SW480 (cell line): ENCODE results near the gene NCOA6.

ENCODE experiments used
- DNase-seq: peaks from one replicate; pipeline ENCODE4 v3.0.0-alpha.2; 2016; ENCODE audit warnings: low spot score

NCOA6 gene

DNA sequence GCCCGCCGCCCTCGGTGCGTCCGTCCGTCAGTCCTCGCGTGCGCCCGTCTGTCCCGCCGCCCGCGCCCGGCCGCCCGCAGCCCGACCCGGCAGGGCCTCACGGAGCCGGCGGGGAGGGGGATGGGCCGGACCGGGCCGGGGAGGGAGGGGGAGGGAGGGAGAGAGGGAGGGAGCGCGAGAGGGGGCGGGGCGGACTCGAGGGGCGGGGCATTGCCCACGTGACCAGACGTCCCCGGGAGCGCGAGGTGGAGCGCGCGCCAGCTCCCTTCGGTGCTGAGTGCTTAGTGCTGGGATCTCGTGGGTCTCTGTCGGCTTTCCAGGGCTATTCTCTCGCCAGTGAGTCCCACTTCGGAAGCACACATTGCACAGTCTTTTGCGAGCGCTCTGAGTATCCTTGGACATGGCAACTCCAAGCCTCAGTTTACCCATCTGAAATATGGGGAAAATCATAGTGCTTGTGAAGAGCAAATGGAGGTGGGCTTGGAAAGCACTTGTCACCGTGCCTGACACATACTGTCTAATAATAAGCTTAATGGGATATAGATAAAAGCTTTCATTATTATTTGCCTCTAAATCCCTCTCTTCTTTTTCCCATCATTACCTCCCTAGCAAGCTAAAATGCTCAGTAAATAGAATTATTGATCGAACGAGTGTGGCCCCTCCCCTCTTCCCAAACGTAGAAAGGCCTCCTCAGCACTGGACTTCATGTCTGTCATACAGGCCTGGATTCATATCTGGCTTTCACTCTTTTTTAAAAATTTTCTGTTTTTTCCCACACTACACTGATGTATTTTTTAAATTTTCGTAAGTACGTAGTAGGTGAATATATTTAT lies at the start of gene NCOA6:
Gene NCOA6 (minus strand): TSS at position 122 of the 833 bp plus-strand sequence. CDS start 43,296 bp downstream, outside the sequence.
- DNase-seq: peak; percentile 88

- peak; percentile 93 for DNase-seq
Observed at GRCh38 chr20:34874094-34874654, 48.7 kb upstream of the NCOA6 start.

DNA sequence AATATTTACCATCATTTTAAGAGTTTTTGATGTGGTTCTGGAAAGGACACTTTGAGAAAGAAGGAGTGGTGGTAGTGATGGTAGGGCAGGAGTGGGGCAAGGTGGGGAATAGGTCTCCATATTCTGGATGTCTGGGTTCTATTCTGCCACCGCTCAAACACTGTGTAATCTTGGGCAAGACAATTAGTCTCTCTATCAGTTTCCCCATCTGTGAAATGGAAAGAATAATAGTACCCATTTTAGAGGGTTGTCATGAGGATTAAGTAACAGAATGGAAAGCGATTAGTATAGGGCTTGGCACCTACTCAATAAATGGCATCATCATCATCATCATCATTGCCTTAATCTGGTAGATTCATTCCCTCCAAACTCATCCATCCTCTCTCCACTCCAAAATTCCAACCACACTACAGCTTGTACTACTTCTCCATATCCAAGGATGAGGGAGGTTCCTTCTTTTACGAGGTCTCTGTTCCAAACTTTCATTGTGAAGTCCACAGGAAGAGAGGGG lies 48.2 kb upstream of the NCOA6 start:
- no peak for DNase-seq

DNA sequence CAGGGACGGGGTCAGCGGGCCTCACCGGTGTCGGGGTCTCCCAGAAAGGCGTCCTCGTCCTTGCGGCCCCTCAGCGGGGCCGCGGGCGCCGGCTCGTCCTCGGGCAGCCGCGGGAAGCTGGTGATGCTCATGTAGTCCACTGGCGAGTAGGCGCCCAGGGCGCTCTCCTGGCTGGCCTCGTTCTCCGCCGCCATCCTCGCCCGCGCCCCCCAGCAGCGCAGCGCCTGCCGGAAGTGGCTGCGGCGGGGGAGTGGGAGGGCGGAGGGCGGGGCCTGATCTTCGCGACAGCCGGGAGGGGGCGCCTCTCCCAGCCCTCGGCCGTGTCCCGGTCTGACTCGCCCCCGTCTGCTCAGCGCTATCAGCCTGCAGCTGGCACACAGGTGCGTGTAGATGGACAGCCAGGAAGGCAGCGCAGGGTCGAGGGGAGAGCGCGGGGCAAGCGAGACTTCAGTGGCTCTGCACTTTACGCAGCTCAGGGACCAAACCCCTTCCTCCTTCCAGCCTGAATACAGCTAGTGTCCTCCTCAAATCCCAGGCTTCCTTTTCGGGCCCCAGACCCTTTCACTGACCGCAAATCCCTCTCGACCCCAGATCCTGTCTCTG lies 47.3 kb upstream of the NCOA6 start, which contains the start of gene GGT7:
Gene GGT7 (minus strand): TSS at position 235 of the 603 bp plus-strand sequence. CDS start 41 bp downstream, at position 194.
- DNase-seq: peak; percentile 75

DNA sequence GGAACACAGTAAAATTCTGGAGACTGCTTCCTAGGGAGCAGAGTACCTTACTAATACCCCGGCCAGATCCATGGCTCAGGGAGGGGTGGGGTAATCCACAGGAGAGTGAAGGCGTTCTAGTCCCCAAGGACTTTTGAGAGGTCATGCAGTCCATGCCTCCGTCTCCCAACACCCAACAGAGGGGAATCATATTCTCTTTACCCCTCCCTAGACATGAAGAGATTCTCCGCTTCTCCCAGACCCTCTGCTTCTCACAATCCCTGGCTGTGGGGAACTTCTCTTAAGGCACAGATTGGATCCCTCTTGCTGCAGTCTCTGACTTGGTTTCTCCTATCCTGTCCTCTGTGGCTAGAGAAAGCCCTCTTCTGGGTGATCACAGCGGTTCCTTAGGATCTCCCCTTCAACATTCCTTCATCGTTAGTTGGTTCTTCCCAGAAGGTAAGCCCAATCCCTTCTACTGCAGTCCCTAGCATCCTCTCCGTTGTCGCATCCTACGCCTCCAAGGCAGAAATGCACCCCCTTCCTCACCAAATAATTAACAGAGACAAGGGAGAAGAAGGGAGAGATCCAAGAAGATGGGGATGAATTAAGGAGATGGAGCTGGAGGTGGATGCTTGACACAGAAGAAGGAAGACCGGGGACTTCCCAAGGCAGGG lies 46.6 kb upstream of the NCOA6 start:
- no peak for DNase-seq

GRCh38 chr20:34871320-34871926 lies 46.0 kb upstream of the NCOA6 start:
- no peak for DNase-seq

DNA sequence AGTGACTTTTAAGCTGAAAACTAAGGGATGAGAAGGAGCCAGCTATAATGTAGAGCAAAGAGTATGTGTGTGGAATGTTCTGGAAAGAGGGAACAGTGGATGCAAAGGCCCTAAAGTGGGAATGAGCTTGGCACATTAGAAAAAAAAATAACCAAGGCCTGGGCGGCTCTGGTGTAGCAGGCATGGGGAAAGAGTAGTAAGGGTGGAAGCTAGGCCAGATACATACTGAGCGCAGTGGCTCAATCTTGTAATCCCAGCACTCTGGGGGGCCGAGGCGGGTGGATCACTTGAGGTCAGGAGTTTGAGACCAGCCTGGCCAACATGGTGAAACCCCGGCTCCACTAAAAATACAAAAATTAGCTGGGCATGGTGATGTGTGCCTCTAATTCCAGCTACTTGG lies 38.8 kb upstream of the NCOA6 start:
- DNase-seq: no peak

GRCh38 chr20:34863421-34863965 lies 38.0 kb upstream of the NCOA6 start:
- no peak for DNase-seq

GRCh38 chr20:34862724-34863123 lies 37.3 kb upstream of the NCOA6 start:
- DNase-seq: no peak

- DNase-seq: no peak
Observed at GRCh38 chr20:34861386-34862084, 36.1 kb upstream of the NCOA6 start.

DNA sequence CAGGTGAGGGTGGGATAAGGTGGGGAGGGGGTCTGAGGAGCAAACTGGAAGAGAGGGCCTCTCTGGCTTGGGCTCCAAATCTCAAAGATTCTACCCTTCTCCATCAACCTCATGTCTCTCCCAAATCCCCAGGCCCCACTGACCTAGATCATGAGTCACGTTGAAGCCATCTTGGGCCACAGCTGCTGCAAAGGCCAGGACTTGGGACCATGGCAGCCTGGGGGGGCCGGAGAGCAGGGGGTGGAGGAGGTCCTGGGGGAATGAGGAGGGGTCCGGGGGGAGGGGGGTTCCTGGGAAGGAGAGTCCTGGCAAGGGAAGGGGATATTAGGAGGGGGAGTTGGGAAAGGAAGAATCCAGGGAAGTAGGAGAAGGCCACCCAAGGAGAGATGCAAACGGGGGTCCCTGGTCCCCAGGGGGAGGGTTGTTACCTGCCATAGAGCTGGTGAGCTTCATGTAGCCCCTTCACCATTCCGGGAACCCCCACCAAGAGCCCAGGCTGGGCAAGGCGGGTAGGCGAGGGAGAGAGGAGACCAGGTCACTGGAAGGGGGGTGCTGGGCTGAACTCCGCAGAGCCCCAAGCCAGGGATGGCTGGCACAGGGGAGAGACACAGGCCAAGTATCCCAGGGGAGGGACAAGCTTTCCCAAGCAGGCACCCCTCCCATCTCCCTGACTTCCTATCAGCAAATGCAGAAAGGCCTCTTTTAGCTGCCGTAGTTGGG lies 34.5 kb upstream of the NCOA6 start:
- no peak for DNase-seq

GRCh38 chr20:34859367-34859766 lies 33.9 kb upstream of the NCOA6 start:
- no peak for DNase-seq

DNA sequence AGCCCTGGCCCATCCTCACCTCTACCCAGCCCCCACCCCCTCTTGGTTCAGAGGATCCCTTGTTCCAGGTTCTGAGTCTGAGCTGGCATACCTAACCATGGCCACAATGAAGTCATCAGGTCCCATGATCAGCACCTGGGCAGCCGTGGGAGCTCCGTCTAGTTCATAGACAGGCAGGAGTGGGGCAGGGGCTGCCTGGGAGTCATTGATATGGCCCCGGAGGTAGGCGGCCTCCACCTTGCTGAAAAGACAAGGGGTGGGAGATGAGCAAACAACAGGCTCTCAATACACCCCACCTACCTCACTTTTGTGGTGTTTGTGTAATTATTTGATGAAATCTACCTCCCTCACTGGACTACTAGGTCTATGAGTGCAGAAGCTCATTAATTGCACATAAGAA lies 26.8 kb upstream of the NCOA6 start:
- peak; percentile 44 for DNase-seq

- DNase-seq: peak; percentile 91
Observed at GRCh38 chr20:34850969-34851368, 25.5 kb upstream of the NCOA6 start.

DNA sequence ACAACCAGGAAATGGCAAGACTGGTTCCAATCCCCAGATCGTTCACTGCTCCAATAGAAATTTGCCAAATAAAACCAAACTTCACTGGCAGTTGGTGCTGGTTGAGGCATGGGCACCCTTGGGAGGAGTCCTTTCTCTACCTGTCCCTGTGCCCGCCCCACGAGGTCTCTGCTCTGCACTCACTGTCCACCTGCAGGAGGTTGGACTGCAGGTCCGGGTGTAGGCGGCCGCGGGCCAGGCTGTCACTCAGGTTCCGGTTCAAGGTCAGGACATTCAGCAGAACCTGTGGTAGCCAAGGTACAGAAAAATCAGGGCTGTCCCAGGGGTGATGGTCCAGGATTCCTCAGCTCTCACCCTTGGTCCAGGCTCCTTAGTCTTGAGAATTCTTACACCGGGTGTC lies 24.3 kb upstream of the NCOA6 start:
- DNase-seq: no peak

GRCh38 chr20:34848597-34848996 lies 23.1 kb upstream of the NCOA6 start:
- no peak for DNase-seq

DNA sequence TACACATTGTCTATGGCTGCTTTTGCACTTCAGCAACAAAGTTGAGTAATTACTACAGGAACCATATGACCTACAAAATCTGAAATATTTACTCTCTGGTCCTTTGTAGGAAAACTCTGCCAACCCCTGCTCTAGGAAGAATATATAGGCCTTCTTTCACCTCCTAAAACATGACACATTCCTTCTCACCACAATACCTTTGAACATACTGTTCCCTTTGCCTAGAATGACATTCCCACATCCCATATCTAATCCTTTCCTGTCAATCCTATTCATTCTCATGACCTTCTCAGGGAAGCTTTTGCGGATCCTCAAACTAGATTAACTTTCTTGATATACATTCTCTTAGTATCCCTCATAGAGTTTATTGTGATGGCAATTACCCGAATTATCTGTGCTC lies 18.0 kb upstream of the NCOA6 start:
- peak; percentile 81 for DNase-seq

DNA sequence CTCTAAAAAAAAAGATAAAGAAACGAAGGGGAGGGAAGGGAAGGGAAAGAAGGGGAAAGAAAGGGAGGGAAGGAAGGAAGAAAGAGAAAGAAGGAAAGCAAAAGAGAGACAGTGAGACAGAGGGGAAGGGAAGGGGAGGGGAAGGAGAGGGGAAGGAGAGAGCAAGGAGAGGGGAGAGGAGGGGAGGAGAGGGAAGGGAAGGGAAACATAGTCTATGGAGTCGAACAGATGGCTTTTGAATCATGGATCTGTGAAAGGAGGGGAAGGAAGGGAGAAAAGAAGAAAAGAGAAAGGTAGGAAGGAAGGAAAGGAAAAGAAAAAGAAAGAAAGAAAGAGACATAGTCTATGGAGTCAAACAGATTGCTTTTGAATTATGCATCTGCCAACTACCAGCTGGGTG lies 16.7 kb upstream of the NCOA6 start:
- DNase-seq: no peak

- DNase-seq: peak; percentile 67
Observed at GRCh38 chr20:34834459-34834893, 9.0 kb upstream of the NCOA6 start.

GRCh38 chr20:34831936-34832335 lies 6.5 kb upstream of the NCOA6 start:
- DNase-seq: no peak
